Endothelial cell of umbilical vein (primary cell): ENCODE data around the gene NBEA. TPM values are rescaled to one million over a fixed set of nuclear protein-coding genes. Genes with fewer than 3 reads are reported as not detected.

Source experiments
- BruUV-seq: library from RNA; stranded (reverse); fragments of 400-500 nt; replicated peaks from 2 replicates; lab custom pipeline; 2021; lab: Mats Ljungman, UMichigan
- CTCF ChIA-PET: fragments of 300-600, 350-600 bp; sonication (Branson Sonifier 250); formaldehyde crosslinking; loops from one replicate; lab custom pipeline; 2021; ENCODE audit warnings: antibody characterized with exemption, inconsistent platforms; lab: Charles Lee
- POLR2A ChIA-PET: fragments of 300-600, 350-600 bp; sonication (Branson Sonifier 250); formaldehyde crosslinking; loops from one replicate; lab custom pipeline; 2021; ENCODE audit warnings: antibody characterized with exemption, inconsistent platforms; lab: Charles Lee
- DNase-seq: peaks from one replicate; pipeline ENCODE4 v3.0.0-alpha.2; 2011; ENCODE audit warnings: low read depth, low spot score
- FAIRE-seq: peaks from 2 replicates; lab custom pipeline; 2011; peaks lifted over from hg19 to GRCh38; lab: Jason Lieb, UNC
- H2AFZ ChIP-seq: 2 replicates; pipeline ENCODE4 v1.6.0; 2012; ENCODE audit warnings: low read depth, low read length, control low read depth, inconsistent platforms
- H3K27ac ChIP-seq: 2 replicates; pipeline ENCODE4 v1.5.1; 2011; ENCODE audit warnings: low read depth, mild to moderate bottlenecking, control low read depth, low read length, moderate library complexity; ENCODE audit not compliant: insufficient read depth
- H3K27me3 ChIP-seq, 2 experiments: 2 replicates each; pipeline versions ENCODE4 v1.6.0 to v1.6.1; 2011; ENCODE audit warnings: low read length in 2 of 2, mixed read lengths in 1 of 2; ENCODE audit not compliant: control insufficient read depth in 2 of 2, insufficient read depth in 2 of 2
- H3K36me3 ChIP-seq, 2 experiments: 2 replicates in 1 of 2; 3 replicates in 1 of 2; pipeline ENCODE4 v1.5.1; 2011; ENCODE audit warnings: low read length in 2 of 2, mild to moderate bottlenecking in 1 of 2, moderate library complexity in 1 of 2; ENCODE audit not compliant: control insufficient read depth in 2 of 2, insufficient read depth in 2 of 2; ENCODE audit errors: extremely low read depth in 1 of 2
- H3K4me1 ChIP-seq: 3 replicates; pipeline ENCODE4 v1.5.1; 2011; ENCODE audit warnings: mild to moderate bottlenecking, low read length; ENCODE audit not compliant: control insufficient read depth, insufficient read depth; ENCODE audit errors: extremely low read depth
- H3K4me2 ChIP-seq: 2 replicates; pipeline ENCODE4 v1.6.1; 2011; ENCODE audit warnings: low read length, control low read depth, mixed read lengths; ENCODE audit not compliant: insufficient read depth
- H3K4me3 ChIP-seq, 3 experiments: fragments of 200-600 bp in 1 of 3; sonication (generic), shearing (Covaris generic) in 1 of 3; replicated peaks in 1 of 3; 2 replicates each; pipeline ENCODE4 v1.5.1; 2011 to 2016; ENCODE audit warnings: control low read depth in 3 of 3, low read length in 3 of 3, mild to moderate bottlenecking in 2 of 3, inconsistent platforms in 1 of 3, low read depth in 1 of 3, moderate library complexity in 1 of 3; ENCODE audit not compliant: insufficient read depth in 1 of 3
- H3K79me2 ChIP-seq: 2 replicates; pipeline ENCODE4 v1.6.0; 2012; ENCODE audit warnings: low read length, inconsistent platforms; ENCODE audit not compliant: control insufficient read depth, insufficient read depth
- H3K9ac ChIP-seq: replicated peaks from 2 replicates; pipeline ENCODE3; 2011; ENCODE audit warnings: low read length, control low read depth; ENCODE audit not compliant: insufficient read depth; ENCODE audit errors: extremely low read depth
- H3K9me1 ChIP-seq: replicated peaks from 3 replicates; pipeline ENCODE4 v1.6.0; 2011; ENCODE audit warnings: mild to moderate bottlenecking, low read length; ENCODE audit not compliant: control insufficient read depth, insufficient read depth; ENCODE audit errors: extremely low read depth
- H3K9me3 ChIP-seq: replicated peaks from 2 replicates; pipeline ENCODE4 v1.5.1; 2012; ENCODE audit warnings: low read length, inconsistent platforms; ENCODE audit not compliant: control insufficient read depth, insufficient read depth
- H4K20me1 ChIP-seq: replicated peaks from 2 replicates; pipeline ENCODE3; 2011; ENCODE audit warnings: mild to moderate bottlenecking, low read length; ENCODE audit not compliant: control insufficient read depth, insufficient read depth; ENCODE audit errors: extremely low read depth
- CTCF ChIP-seq, 2 donors: IDR thresholded peaks; 1 replicate in 1 of 2; 2 replicates in 1 of 2; pipeline ENCODE4 v1.5.1; 2011; ENCODE audit warnings: low read length in 2 of 2, mild to moderate bottlenecking in 2 of 2, moderate library complexity in 2 of 2, control low read depth in 1 of 2, inconsistent platforms in 1 of 2, low read depth in 1 of 2; ENCODE audit not compliant: insufficient read depth in 1 of 2; ENCODE audit errors: extremely low read depth in 1 of 2
- EZH2 ChIP-seq: IDR thresholded peaks from 2 replicates; pipeline ENCODE4 v1.6.1; 2012; ENCODE audit warnings: borderline replicate concordance, low read depth, mild to moderate bottlenecking, moderate library complexity, low read length, inconsistent platforms; ENCODE audit not compliant: severe bottlenecking
- FOS ChIP-seq: IDR thresholded peaks from 2 replicates; pipeline ENCODE4 v1.6.1; 2011; ENCODE audit warnings: mild to moderate bottlenecking, low read length, moderate library complexity, borderline replicate concordance; ENCODE audit not compliant: insufficient read depth
- GATA2 ChIP-seq: IDR thresholded peaks from 2 replicates; pipeline ENCODE4 v1.7.0; 2011; ENCODE audit warnings: low read depth, mild to moderate bottlenecking, moderate library complexity, mixed read lengths, low read length; ENCODE audit not compliant: insufficient read length, insufficient read depth
- JUN ChIP-seq: IDR thresholded peaks from 2 replicates; pipeline ENCODE4 v1.6.1; 2011; ENCODE audit warnings: borderline replicate concordance, low read depth; ENCODE audit not compliant: insufficient read length, insufficient read depth
- MAX ChIP-seq: IDR thresholded peaks from 2 replicates; pipeline ENCODE4 v1.6.1; 2011; ENCODE audit not compliant: insufficient read depth, insufficient read length
- MYC ChIP-seq: IDR thresholded peaks from one replicate; pipeline ENCODE4 v1.6.1; 2011; ENCODE audit warnings: mild to moderate bottlenecking, low read depth, low read length
- POLR2A ChIP-seq: IDR thresholded peaks from 2 replicates; pipeline ENCODE4 v1.6.1; 2012; ENCODE audit warnings: low read depth, mild to moderate bottlenecking, control low read depth, low read length
- POLR2AphosphoS5 ChIP-seq: IDR thresholded peaks from 2 replicates; pipeline ENCODE4 v1.6.1; 2012; ENCODE audit warnings: low read depth, mild to moderate bottlenecking, control low read depth, low read length, moderate library complexity; ENCODE audit not compliant: insufficient read depth
- dilution Hi-C: fragments of 300-500 bp; cut with MboI; formaldehyde crosslinking; loops from one replicate; pipeline ENCODE4 v1.15.0; 2019; ENCODE audit warnings: low sequenced_read_pairs; ENCODE audit not compliant: extremely low pct_ligation_motif_present
- intact Hi-C: fragments of 100-400 bp; cut with micrococcal nuclease; formaldehyde crosslinking; loops from one replicate; pipeline ENCODE4 v1.10.0; 2022
- polyA plus RNA-seq, 4 experiments: library from polyadenylated mRNA; depleted of rRNA in 3 of 4; stranded (reverse) in 3 of 4; unstranded in 1 of 4; fragments of >200 nt; gene quantifications; 2 replicates each; pipeline versions ENCODE4 v1.2.1 to v1.2.3, GENCODE V29; 2011 to 2012; ENCODE audit warnings: missing spikeins in 1 of 4
- total RNA-seq: library from RNA; stranded (reverse); gene quantifications from 2 replicates; pipeline ENCODE4 v1.2.3, GENCODE V29; 2021

NBEA gene
- total and polyA plus RNA-seq, 2 donors (not counting 3 experiments of a cell fraction or from before 2014, with no cell fraction given): 3.0 to 4.8 TPM

GRCh38 chr13:35500144-35500543, 558.1 kb downstream of the NBEA start:
- no peak overlapping the region for H3K4me2 ChIP-seq
- intact Hi-C loops (no loop called here), dilution Hi-C loops (no loop called here)
- no peak overlapping the region for H3K27ac ChIP-seq
- no peaks in the 10 kb centered on the region for H3K9me1 ChIP-seq
- DNase-seq: no peak
- H3K4me1 ChIP-seq: no peaks in the 10 kb centered on the region
- H3K9ac ChIP-seq: no peak overlapping the region
- no peak overlapping the region for H3K4me3 ChIP-seq
- no peaks in the 10 kb centered on the region for H3K79me2 ChIP-seq
- H3K36me3 ChIP-seq: no peaks in the 10 kb centered on the region
- H3K9me3 ChIP-seq: no peaks in the 10 kb centered on the region
- no peaks in the 10 kb centered on the region for H3K27me3 ChIP-seq
- no TSS peak for BruUV-seq
- TF ChIP-seq POLR2A (no peak), POLR2AphosphoS5 (no peak), FOS (no peak), JUN (no peak), MAX (no peak), EZH2 (no peak), CTCF (IDR thresholded peaks at IDR 0.05; ENCODE audit: extremely low read depth in 1 of 2, insufficient read depth in 1 of 2, low read depth in 1 of 2, low read length in 2 of 2) (no peak), GATA2 (no peak), MYC (no peak)
- CTCF ChIA-PET: interaction anchor here (1.2 kb wide), 1 partner anchor 12 kb away, joined by 4 read pairs; no protein-coding TSS in a partner anchor
- FAIRE-seq: no peak
- H4K20me1 ChIP-seq: no peaks in the 10 kb centered on the region
- POLR2A ChIA-PET: no interaction called here
- no peak overlapping the region for H2AFZ ChIP-seq
